ENCODE data around the gene TMEM179B. TPM values are rescaled to one million over a fixed set of nuclear protein-coding genes. Genes with fewer than 3 reads are reported as not detected.
A peak's percentile ranks its signal among the peaks of the same experiment; 100 is the strongest.

Gene TMEM179B
- total and polyA plus RNA-seq, 2 of the 13 experiments (the other 11 are each of a cell fraction or from before 2014, with no cell fraction given) = 24.8 to 25.7 TPM

- TF ChIP-seq ZNF598 (CRISPR knock-in tag; IDR thresholded peaks at IDR 0.05; ENCODE audit: borderline replicate concordance) (peak; percentile 92; the same call in 1 of the 2 replicates), ZNF878 (CRISPR knock-in tag; IDR thresholded peaks at IDR 0.05) (no peak), SIN3B (IDR thresholded peaks at IDR 0.05; ENCODE audit: low read length) (peak; percentile 55; the same call in 1 of the 2 replicates), ZNF691 (CRISPR knock-in tag; IDR thresholded peaks at IDR 0.05; ENCODE audit: borderline replicate concordance, low read depth) (peak; percentile 51; the same call in 1 of the 2 replicates), MED8 (CRISPR knock-in tag; IDR thresholded peaks at IDR 0.05; ENCODE audit: insufficient replicate concordance) (peak; percentile 57), MTERF4 (CRISPR knock-in tag; IDR thresholded peaks at IDR 0.05) (no peak; the same call in 1 of the 2 replicates), DR1 (CRISPR knock-in tag; IDR thresholded peaks at IDR 0.05) (no peak), NBN (conservative IDR thresholded peaks at IDR 0.05) (no peak), PAWR (CRISPR knock-in tag; IDR thresholded peaks at IDR 0.05; ENCODE audit: borderline replicate concordance) (no peak), ZNF776 (CRISPR knock-in tag; IDR thresholded peaks at IDR 0.05) (peak; percentile 48; the same call in 1 of the 2 replicates), MXD1 (CRISPR knock-in tag; IDR thresholded peaks at IDR 0.05) (peak; percentile 92; the same call in 1 of the 2 replicates), ZNF891 (CRISPR knock-in tag; IDR thresholded peaks at IDR 0.05) (peak; percentile 68; the same call in 1 of the 2 replicates), KDM5A (IDR thresholded peaks at IDR 0.05; ENCODE audit: borderline replicate concordance, low read length) (peak; percentile 75), ZNF34 (CRISPR knock-in tag; IDR thresholded peaks at IDR 0.05; ENCODE audit: borderline replicate concordance) (no peak), KDM4B (CRISPR knock-in tag; IDR thresholded peaks at IDR 0.05) (no peak; the same call in 1 of the 2 replicates)
- TF ChIP-seq, protein P1, sequence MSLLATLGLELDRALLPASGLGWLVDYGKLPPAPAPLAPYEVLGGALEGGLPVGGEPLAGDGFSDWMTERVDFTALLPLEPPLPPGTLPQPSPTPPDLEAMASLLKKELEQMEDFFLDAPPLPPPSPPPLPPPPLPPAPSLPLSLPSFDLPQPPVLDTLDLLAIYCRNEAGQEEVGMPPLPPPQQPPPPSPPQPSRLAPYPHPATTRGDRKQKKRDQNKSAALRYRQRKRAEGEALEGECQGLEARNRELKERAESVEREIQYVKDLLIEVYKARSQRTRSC (CRISPR knock-in tag; IDR thresholded peaks at IDR 0.05; ENCODE audit: low read depth) = no peak
- TF ChIP-seq, protein P2, sequence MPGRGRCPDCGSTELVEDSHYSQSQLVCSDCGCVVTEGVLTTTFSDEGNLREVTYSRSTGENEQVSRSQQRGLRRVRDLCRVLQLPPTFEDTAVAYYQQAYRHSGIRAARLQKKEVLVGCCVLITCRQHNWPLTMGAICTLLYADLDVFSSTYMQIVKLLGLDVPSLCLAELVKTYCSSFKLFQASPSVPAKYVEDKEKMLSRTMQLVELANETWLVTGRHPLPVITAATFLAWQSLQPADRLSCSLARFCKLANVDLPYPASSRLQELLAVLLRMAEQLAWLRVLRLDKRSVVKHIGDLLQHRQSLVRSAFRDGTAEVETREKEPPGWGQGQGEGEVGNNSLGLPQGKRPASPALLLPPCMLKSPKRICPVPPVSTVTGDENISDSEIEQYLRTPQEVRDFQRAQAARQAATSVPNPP (CRISPR knock-in tag; IDR thresholded peaks at IDR 0.05) = peak; percentile 34; the same call in 1 of the 2 replicates
- TF ChIP-seq, protein P3, sequence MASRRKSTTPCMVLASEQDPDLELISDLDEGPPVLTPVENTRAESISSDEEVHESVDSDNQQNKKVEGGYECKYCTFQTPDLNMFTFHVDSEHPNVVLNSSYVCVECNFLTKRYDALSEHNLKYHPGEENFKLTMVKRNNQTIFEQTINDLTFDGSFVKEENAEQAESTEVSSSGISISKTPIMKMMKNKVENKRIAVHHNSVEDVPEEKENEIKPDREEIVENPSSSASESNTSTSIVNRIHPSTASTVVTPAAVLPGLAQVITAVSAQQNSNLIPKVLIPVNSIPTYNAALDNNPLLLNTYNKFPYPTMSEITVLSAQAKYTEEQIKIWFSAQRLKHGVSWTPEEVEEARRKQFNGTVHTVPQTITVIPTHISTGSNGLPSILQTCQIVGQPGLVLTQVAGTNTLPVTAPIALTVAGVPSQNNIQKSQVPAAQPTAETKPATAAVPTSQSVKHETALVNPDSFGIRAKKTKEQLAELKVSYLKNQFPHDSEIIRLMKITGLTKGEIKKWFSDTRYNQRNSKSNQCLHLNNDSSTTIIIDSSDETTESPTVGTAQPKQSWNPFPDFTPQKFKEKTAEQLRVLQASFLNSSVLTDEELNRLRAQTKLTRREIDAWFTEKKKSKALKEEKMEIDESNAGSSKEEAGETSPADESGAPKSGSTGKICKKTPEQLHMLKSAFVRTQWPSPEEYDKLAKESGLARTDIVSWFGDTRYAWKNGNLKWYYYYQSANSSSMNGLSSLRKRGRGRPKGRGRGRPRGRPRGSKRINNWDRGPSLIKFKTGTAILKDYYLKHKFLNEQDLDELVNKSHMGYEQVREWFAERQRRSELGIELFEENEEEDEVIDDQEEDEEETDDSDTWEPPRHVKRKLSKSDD (CRISPR knock-in tag; IDR thresholded peaks at IDR 0.05; ENCODE audit: low read depth) = peak; percentile 78
Measured at GRCh38 chr11:62791501-62792201, 4.4 kb downstream of the TMEM179B start, which contains the start of gene TMEM223 (continued).
